Measurements from ENCODE around the gene ACTA2.
A peak's percentile ranks its signal among the peaks of the same experiment; 100 is the strongest.

ACTA2 gene

DNA sequence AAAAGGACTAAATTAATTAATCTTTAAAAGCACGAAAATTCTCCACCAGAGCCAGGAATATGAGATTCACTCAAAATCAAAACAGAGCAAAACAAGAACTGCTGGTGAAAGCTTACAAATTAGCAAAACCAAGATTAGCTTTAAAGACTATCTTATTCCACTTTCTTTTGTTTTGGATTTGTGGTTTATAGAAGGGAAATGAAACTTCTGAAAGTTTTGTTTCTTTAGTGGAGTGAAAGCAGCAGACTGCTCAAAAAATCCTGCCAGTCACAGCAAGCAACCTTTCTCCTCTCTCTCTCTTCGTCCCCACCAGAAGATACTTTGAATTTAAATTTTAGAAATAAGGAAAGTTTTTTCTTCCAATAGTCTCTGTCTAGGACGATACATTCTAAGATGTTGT is 7.8 kb downstream of the ACTA2 start:
- no peak for TF ChIP-seq CTCF (conservative IDR thresholded peaks at IDR 0.05; ENCODE audit: low read length)
- no peak for DNase-seq (ENCODE audit: low read depth)
- H3K4me3 ChIP-seq (ENCODE audit: low read length) = no peak overlapping the region

DNA sequence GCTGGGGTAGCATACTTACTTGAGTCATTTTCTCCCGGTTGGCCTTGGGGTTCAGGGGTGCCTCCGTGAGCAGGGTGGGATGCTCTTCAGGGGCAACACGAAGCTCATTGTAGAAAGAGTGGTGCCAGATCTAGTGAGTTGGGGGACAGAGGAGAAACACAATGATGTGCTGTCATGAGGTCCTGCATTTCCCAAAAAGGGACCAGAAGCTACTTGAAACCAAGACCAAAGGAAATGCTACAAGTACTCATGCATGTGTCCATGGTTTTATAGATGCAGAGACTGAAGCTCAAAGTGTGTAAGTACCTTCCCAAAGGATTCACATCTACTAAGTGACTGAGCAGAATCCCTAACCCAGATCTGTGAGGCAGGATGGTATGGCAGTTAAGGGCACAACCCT is 8.8 kb downstream of the ACTA2 start:
- no peak for DNase-seq (ENCODE audit: low read depth)
- no peak overlapping the region for H3K4me3 ChIP-seq (ENCODE audit: low read length)
- no peak for TF ChIP-seq CTCF (conservative IDR thresholded peaks at IDR 0.05; ENCODE audit: low read length)

GRCh38 chr10:88941026-88941425 is 11.5 kb downstream of the ACTA2 start:
- DNase-seq (ENCODE audit: low read depth) = no peak
- no peak overlapping the region for H3K4me3 ChIP-seq (ENCODE audit: low read length)
- no peak for TF ChIP-seq CTCF (conservative IDR thresholded peaks at IDR 0.05; ENCODE audit: low read length)

- TF ChIP-seq CTCF (conservative IDR thresholded peaks at IDR 0.05; ENCODE audit: low read length) = no peak
- H3K4me3 ChIP-seq (ENCODE audit: low read length) = no peak overlapping the region
- DNase-seq (ENCODE audit: low read depth) = no peak
Observed at GRCh38 chr10:88938938-88939337, 13.6 kb downstream of the ACTA2 start.

DNA sequence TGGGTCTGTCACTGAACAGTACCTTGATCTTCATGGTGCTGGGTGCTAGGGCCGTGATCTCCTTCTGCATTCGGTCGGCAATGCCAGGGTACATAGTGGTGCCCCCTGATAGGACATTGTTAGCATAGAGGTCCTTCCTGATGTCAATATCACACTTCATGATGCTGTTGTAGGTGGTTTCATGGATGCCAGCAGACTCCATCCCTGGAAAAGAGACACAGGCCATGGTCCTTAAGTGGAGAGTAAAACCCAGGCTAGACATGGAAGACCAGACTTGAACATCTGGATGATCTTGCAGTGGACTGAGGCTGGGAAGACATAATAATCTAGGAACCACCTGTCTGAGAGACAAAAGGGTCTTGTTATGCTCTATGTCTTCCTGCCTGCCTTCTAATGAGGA is 14.5 kb downstream of the ACTA2 start:
- TF ChIP-seq CTCF (conservative IDR thresholded peaks at IDR 0.05; ENCODE audit: low read length) = no peak

DNA sequence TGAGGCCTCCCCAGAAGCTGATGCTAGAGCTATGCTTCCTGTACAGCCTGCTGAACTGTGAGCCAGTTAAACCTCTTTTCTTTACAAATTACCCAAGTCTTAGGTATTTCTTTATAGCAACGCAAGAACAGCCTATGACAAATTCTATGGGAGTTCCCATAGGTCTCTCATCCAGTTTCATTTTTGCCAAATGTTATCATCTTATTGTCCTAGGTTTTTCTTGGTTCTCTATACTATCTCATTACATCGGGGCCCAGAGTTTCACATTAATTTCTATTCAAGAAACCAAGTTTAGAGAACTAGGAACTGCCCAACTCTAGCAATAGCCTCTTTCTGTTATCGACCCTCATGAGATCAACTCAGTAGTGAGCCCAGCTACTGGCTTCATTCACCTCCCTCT is 15.9 kb downstream of the ACTA2 start:
- no peak for TF ChIP-seq CTCF (conservative IDR thresholded peaks at IDR 0.05; ENCODE audit: low read length)
- no peak overlapping the region for H3K4me3 ChIP-seq (ENCODE audit: low read length)
- no peak for DNase-seq (ENCODE audit: low read depth)

More for the DNA sequence above, 14.5 kb downstream of the ACTA2 start:
- no peak overlapping the region for H3K4me3 ChIP-seq (ENCODE audit: low read length)
- no peak for DNase-seq (ENCODE audit: low read depth)

GRCh38 chr10:88934900-88935672 is 17.5 kb downstream of the ACTA2 start:
- DNase-seq (ENCODE audit: low read depth) = peak; percentile 82
- peak; percentile 96 for TF ChIP-seq CTCF (conservative IDR thresholded peaks at IDR 0.05; ENCODE audit: low read length)
- no peak overlapping the region for H3K4me3 ChIP-seq (ENCODE audit: low read length)
